H1 (cell line): Measurements from ENCODE around the gene ITGAV. TPM values are rescaled to one million over a fixed set of nuclear protein-coding genes. Genes with fewer than 3 reads are reported as not detected.

ENCODE experiments used
- CTCF ChIA-PET: fragments of 300-600 bp; sonication (Branson Sonifier 250); formaldehyde crosslinking; loops from one replicate; lab custom pipeline; 2021; ENCODE audit not compliant: partially characterized antibody; lab: Charles Lee
- POLR2A ChIA-PET: fragments of 300-600 bp; sonication (Branson Sonifier 250); formaldehyde crosslinking; loops from one replicate; lab custom pipeline; 2021; ENCODE audit warnings: inconsistent platforms; ENCODE audit not compliant: partially characterized antibody; lab: Charles Lee
- DNase-seq, 2 experiments: peaks; one replicate each; pipeline versions ENCODE4 v3.0.0 to v3.0.0-alpha.2; 2010 to 2022; ENCODE audit warnings: low spot score in 2 of 2, low read depth in 1 of 2, mixed read lengths in 1 of 2
- FAIRE-seq: peaks from 2 replicates; lab custom pipeline; 2011; peaks lifted over from hg19 to GRCh38; lab: Jason Lieb, UNC
- H2AFZ ChIP-seq: 2 replicates; pipeline ENCODE4 v1.8.1; 2012; ENCODE audit warnings: low read length, inconsistent platforms
- H2AK5ac ChIP-seq: 2 replicates; pipeline ENCODE4 v1.6.1; 2013; ENCODE audit warnings: low read depth, low read length
- H2BK120ac ChIP-seq: replicated peaks from 2 replicates; pipeline ENCODE3; 2013; ENCODE audit warnings: low read depth, low read length, inconsistent platforms
- H2BK12ac ChIP-seq: 2 replicates; pipeline ENCODE4 v1.6.1; 2013; ENCODE audit warnings: low read depth, low read length
- H2BK15ac ChIP-seq: 2 replicates; pipeline ENCODE4 v1.6.1; 2013; ENCODE audit warnings: low read length
- H2BK20ac ChIP-seq: 2 replicates; pipeline ENCODE4 v1.6.1; 2013; ENCODE audit warnings: low read length
- H2BK5ac ChIP-seq: 2 replicates; pipeline ENCODE4 v1.6.1; 2013; ENCODE audit warnings: low read depth, low read length
- H3K14ac ChIP-seq: 2 replicates; pipeline ENCODE4 v1.6.1; 2013; ENCODE audit warnings: inconsistent platforms; ENCODE audit not compliant: insufficient read length
- H3K18ac ChIP-seq: 2 replicates; pipeline ENCODE4 v1.6.1; 2013; ENCODE audit warnings: low read length; ENCODE audit errors: extremely low read depth
- H3K23ac ChIP-seq: 2 replicates; pipeline ENCODE4 v1.6.1; 2013; ENCODE audit warnings: inconsistent platforms; ENCODE audit not compliant: insufficient read length
- H3K23me2 ChIP-seq: 2 replicates; pipeline ENCODE4 v1.6.1; 2013; ENCODE audit warnings: low read depth, low read length
- H3K27ac ChIP-seq: 2 replicates; pipeline ENCODE4 v1.6.1; 2011; ENCODE audit warnings: low read depth, low read length, inconsistent platforms
- H3K27me3 ChIP-seq, 4 experiments: replicated peaks in 1 of 4; 1 replicate in 1 of 4; 2 replicates in 3 of 4; pipeline versions ENCODE4 v1.6.1 to v1.8.1; 2011 to 2013; ENCODE audit warnings: low read length in 3 of 4, mild to moderate bottlenecking in 3 of 4, inconsistent platforms in 2 of 4, mixed read lengths in 2 of 4, moderate library complexity in 1 of 4; ENCODE audit not compliant: control insufficient read depth in 3 of 4, insufficient read depth in 3 of 4; ENCODE audit errors: extremely low read depth in 1 of 4
- H3K36me3 ChIP-seq, 4 experiments: 2 replicates each; pipeline versions ENCODE4 v1.6.1 to v1.8.1; 2011 to 2013; ENCODE audit warnings: mild to moderate bottlenecking in 4 of 4, low read length in 3 of 4, moderate library complexity in 2 of 4, control low read depth in 1 of 4, inconsistent platforms in 1 of 4; ENCODE audit not compliant: insufficient read depth in 4 of 4, control insufficient read depth in 2 of 4
- H3K4ac ChIP-seq: replicated peaks from 2 replicates; pipeline ENCODE3; 2013; ENCODE audit warnings: low read length, low read depth, mixed read lengths, inconsistent platforms; ENCODE audit not compliant: insufficient read length
- H3K4me1 ChIP-seq, 4 experiments: replicated peaks in 1 of 4; 1 replicate in 1 of 4; 2 replicates in 3 of 4; pipeline versions ENCODE4 v1.6.1 to v1.8.1; 2011 to 2013; ENCODE audit warnings: low read length in 3 of 4, inconsistent platforms in 2 of 4, mixed read lengths in 1 of 4; ENCODE audit not compliant: insufficient read depth in 4 of 4, control insufficient read depth in 3 of 4
- H3K4me2 ChIP-seq, 2 experiments: 2 replicates each; pipeline versions ENCODE4 v1.6.1 to v1.8.1; 2011 to 2013; ENCODE audit warnings: low read depth in 2 of 2, low read length in 2 of 2, control low read depth in 1 of 2, inconsistent platforms in 1 of 2, mild to moderate bottlenecking in 1 of 2; ENCODE audit not compliant: insufficient read depth in 1 of 2
- H3K4me3 ChIP-seq, 4 experiments: fragments of 200-600, 300-600 bp in 1 of 4; sonication (generic), shearing (Covaris generic), sonication (Bioruptor Twin) in 1 of 4; 2 replicates each; pipeline versions ENCODE4 v1.5.1 to v1.8.1; 2011 to 2016; ENCODE audit warnings: low read length in 4 of 4, low read depth in 3 of 4, control low read depth in 2 of 4, inconsistent platforms in 2 of 4, mild to moderate bottlenecking in 2 of 4, mixed read lengths in 1 of 4, moderate library complexity in 1 of 4; ENCODE audit not compliant: insufficient read depth in 2 of 4; ENCODE audit errors: extremely low read depth in 1 of 4
- H3K56ac ChIP-seq: replicated peaks from 2 replicates; pipeline ENCODE3; 2013; ENCODE audit warnings: low read depth, mild to moderate bottlenecking, mixed read lengths, low read length, inconsistent platforms; ENCODE audit not compliant: insufficient read length
- H3K79me1 ChIP-seq: 2 replicates; pipeline ENCODE4 v1.6.1; 2013; ENCODE audit warnings: low read depth, low read length, control low read depth
- H3K79me2 ChIP-seq, 2 experiments: 2 replicates each; pipeline versions ENCODE4 v1.6.1 to v1.8.1; 2012 to 2013; ENCODE audit warnings: low read length in 2 of 2, mild to moderate bottlenecking in 2 of 2, inconsistent platforms in 1 of 2; ENCODE audit not compliant: insufficient read depth in 2 of 2, control insufficient read depth in 1 of 2
- H3K9ac ChIP-seq, 4 experiments: replicated peaks in 1 of 4; 1 replicate in 1 of 4; 2 replicates in 3 of 4; pipeline versions ENCODE4 v1.6.1 to v1.8.1; 2011 to 2013; ENCODE audit warnings: low read depth in 3 of 4, low read length in 3 of 4, control low read depth in 2 of 4, mild to moderate bottlenecking in 2 of 4, moderate library complexity in 2 of 4, inconsistent platforms in 1 of 4; ENCODE audit errors: extremely low read depth in 1 of 4
- H3K9me3 ChIP-seq, 2 experiments: 2 replicates each; pipeline versions ENCODE4 v1.6.1 to v1.8.1; 2012 to 2013; ENCODE audit warnings: mild to moderate bottlenecking in 2 of 2, moderate library complexity in 2 of 2, control low read depth in 1 of 2, inconsistent platforms in 1 of 2, low read depth in 1 of 2, low read length in 1 of 2, mixed read lengths in 1 of 2; ENCODE audit not compliant: insufficient read depth in 2 of 2
- H4K20me1 ChIP-seq, 2 experiments: replicated peaks in 1 of 2; 2 replicates each; pipeline versions ENCODE3 to v1.8.1; 2011 to 2013; ENCODE audit warnings: inconsistent platforms in 2 of 2, low read length in 2 of 2, mild to moderate bottlenecking in 1 of 2; ENCODE audit not compliant: insufficient read depth in 2 of 2, control insufficient read depth in 1 of 2
- H4K5ac ChIP-seq: 2 replicates; pipeline ENCODE4 v1.6.1; 2013; ENCODE audit warnings: low read length, low read depth, mixed read lengths, inconsistent platforms; ENCODE audit not compliant: insufficient read length
- H4K8ac ChIP-seq: 2 replicates; pipeline ENCODE4 v1.8.0; 2013; ENCODE audit warnings: mild to moderate bottlenecking, moderate library complexity, low read length, inconsistent platforms; ENCODE audit not compliant: insufficient read depth; ENCODE audit errors: extremely low read depth
- H4K91ac ChIP-seq: replicated peaks from 2 replicates; pipeline ENCODE3; 2013; ENCODE audit warnings: low read length, mixed read lengths, inconsistent platforms; ENCODE audit not compliant: insufficient read length
- CHD2 ChIP-seq: IDR thresholded peaks from 2 replicates; pipeline ENCODE4 v1.6.1; 2012; ENCODE audit warnings: low read length, improper control_type of control experiment
- EGR1 ChIP-seq: IDR thresholded peaks from 2 replicates; pipeline ENCODE4 v1.6.1; 2011; ENCODE audit warnings: low read depth, low read length, borderline replicate concordance
- GABPA ChIP-seq: IDR thresholded peaks from 2 replicates; pipeline ENCODE4 v1.6.1; 2011; ENCODE audit warnings: mild to moderate bottlenecking, low read length, moderate library complexity, borderline replicate concordance; ENCODE audit not compliant: insufficient read depth
- JUN ChIP-seq: IDR thresholded peaks from 2 replicates; pipeline ENCODE4 v1.6.1; 2011; ENCODE audit warnings: low read depth, mild to moderate bottlenecking, improper control_type of control experiment, low read length
- JUND ChIP-seq: IDR thresholded peaks from 2 replicates; pipeline ENCODE4 v1.6.1; 2011; ENCODE audit warnings: mild to moderate bottlenecking, improper control_type of control experiment, low read length
- MAX ChIP-seq: IDR thresholded peaks from 2 replicates; pipeline ENCODE4 v1.6.1; 2012; ENCODE audit warnings: inconsistent platforms
- NANOG ChIP-seq: IDR thresholded peaks from 2 replicates; pipeline ENCODE4 v1.6.1; 2011; ENCODE audit warnings: low read length, low read depth, mild to moderate bottlenecking, inconsistent platforms; ENCODE audit not compliant: insufficient read depth, poor library complexity, severe bottlenecking
- PHF8 ChIP-seq: fragments of 200-600 bp; sonication (generic); conservative IDR thresholded peaks from 2 replicates; pipeline ENCODE4 v1.7.1; 2012; ENCODE audit warnings: low read depth, mild to moderate bottlenecking, inconsistent platforms, low read length, moderate library complexity
- POLR2AphosphoS5 ChIP-seq: IDR thresholded peaks from 2 replicates; pipeline ENCODE4 v1.6.1; 2011; ENCODE audit warnings: low read depth, low read length
- RXRA ChIP-seq: IDR thresholded peaks from 2 replicates; pipeline ENCODE4 v1.6.1; 2011; ENCODE audit warnings: low read depth, mild to moderate bottlenecking, low read length, moderate library complexity; ENCODE audit not compliant: insufficient read depth
- SP2 ChIP-seq: IDR thresholded peaks from 2 replicates; pipeline ENCODE4 v1.6.1; 2012; ENCODE audit warnings: mild to moderate bottlenecking, low read length, inconsistent platforms
- WGBS, 2 experiments: shearing (Covaris generic) in 1 of 2; methylation state at CpG; one replicate each; pipeline versions ENCODE4 v1.1.6 to v1.1.7; 2013 to 2015; ENCODE audit warnings: low lambda C conversion rate in 2 of 2, mixed read lengths in 2 of 2, inconsistent platforms in 1 of 2, low coverage in 1 of 2, missing lambda C conversion rate in 1 of 2; ENCODE audit not compliant: insufficient replicate concordance in 2 of 2, insufficient coverage in 1 of 2, insufficient read length in 1 of 2; ENCODE audit errors: extremely low coverage in 1 of 2, missing lambda C conversion rate in 1 of 2; 5-methylcytosine and 5-hydroxymethylcytosine counted together
- polyA plus RNA-seq, 7 experiments: library from polyadenylated mRNA; depleted of rRNA in 3 of 7; stranded (reverse) in 5 of 7; unstranded in 2 of 7; fragments of >200 nt in 5 of 7; fragments of 200-250 nt in 2 of 7; gene quantifications; 1 replicate in 5 of 7; 2 replicates in 1 of 7; 4 replicates in 1 of 7; pipeline versions ENCODE4 v1.2.1 to v1.2.3, GENCODE V29; 2011 to 2013; ENCODE audit warnings: missing spikeins in 2 of 7, mixed read lengths in 2 of 7
- total RNA-seq: library from RNA; stranded (reverse); fragmentation: NEBNext Ultra II Directional; extraction: Animal tissue kit (Norgen Biotek cat#: 25700); gene quantifications from 2 replicates; pipeline ENCODE4 v1.2.1, GENCODE V29; 2021

ITGAV gene
- total and polyA plus RNA-seq, 2 of the 8 experiments (the other 6 are each of a cell fraction or from before 2014, with no cell fraction given), result 11.7 to 42.4 TPM

- Histone ChIP-seq H2BK20ac (no peak overlapping the region), H3K4ac (no peak overlapping the region), H2BK120ac (no peak overlapping the region), H2BK15ac (no peak overlapping the region), H3K27me3 (no peaks in the 10 kb centered on the region), H3K27ac (no peak overlapping the region), H3K14ac (no peak overlapping the region), H3K79me2 (peaks cover 0 to 60% of the 10 kb centered on the region in 2 experiments; a peak in 3 of 4 replicates), H3K23me2 (peaks cover 7% of the 10 kb centered on the region; the same call in 1 of the 2 replicates), H4K20me1 (no peaks in the 10 kb centered on the region), H3K4me2 (no peak overlapping the region), H4K8ac (no peak overlapping the region), H2BK12ac (no peak overlapping the region), H3K56ac (no peak overlapping the region), H2AK5ac (no peak overlapping the region), H3K4me1 (peaks cover 0 to 3% (median 1%) of the 10 kb centered on the region in 4 experiments; a peak in 3 of 7 replicates), H4K91ac (no peak overlapping the region), H3K79me1 (no peaks in the 10 kb centered on the region), H3K9me3 (no peaks in the 10 kb centered on the region), H2AFZ (no peak overlapping the region), H3K18ac (no peak overlapping the region), H4K5ac (no peak overlapping the region), H3K36me3 (no peaks in the 10 kb centered on the region), H3K9ac (no peak overlapping the region), H3K4me3 (no peak overlapping the region), H3K23ac (no peak overlapping the region), H2BK5ac (no peak overlapping the region)
- FAIRE-seq (no peak), DNase-seq (no peak)
- POLR2A ChIA-PET, result interaction anchor here (2.5 kb wide), 1 partner anchor 10 kb away, joined by 7 read pairs; no protein-coding TSS in a partner anchor
- CTCF ChIA-PET, result interaction anchor here (0.9 to 6.0 kb wide), 3 partner anchors 9 to 83 kb away, joined by 3 to 31 read pairs (median 3); no protein-coding TSS in a partner anchor
- 89% methylated on average over 1 of the region's 1 CpG; no CpG with 5 or more reads in 1 of the 2 experiments for WGBS, 2 experiments
- TF ChIP-seq SP2, result no peak
- TF ChIP-seq JUND, result no peak
- no peak for TF ChIP-seq GABPA
- TF ChIP-seq NANOG, result no peak
- TF ChIP-seq POLR2AphosphoS5, result no peak
- TF ChIP-seq CHD2, result no peak
- no peak for TF ChIP-seq PHF8
- TF ChIP-seq RXRA, result no peak
- TF ChIP-seq MAX, result no peak
- TF ChIP-seq JUN, result no peak
- no peak for TF ChIP-seq EGR1
Observed at GRCh38 chr2:186697536-186697935, 107.7 kb downstream of the ITGAV start.
